Measurements from ENCODE around the gene CTBP2.

CTBP2 gene

DNA sequence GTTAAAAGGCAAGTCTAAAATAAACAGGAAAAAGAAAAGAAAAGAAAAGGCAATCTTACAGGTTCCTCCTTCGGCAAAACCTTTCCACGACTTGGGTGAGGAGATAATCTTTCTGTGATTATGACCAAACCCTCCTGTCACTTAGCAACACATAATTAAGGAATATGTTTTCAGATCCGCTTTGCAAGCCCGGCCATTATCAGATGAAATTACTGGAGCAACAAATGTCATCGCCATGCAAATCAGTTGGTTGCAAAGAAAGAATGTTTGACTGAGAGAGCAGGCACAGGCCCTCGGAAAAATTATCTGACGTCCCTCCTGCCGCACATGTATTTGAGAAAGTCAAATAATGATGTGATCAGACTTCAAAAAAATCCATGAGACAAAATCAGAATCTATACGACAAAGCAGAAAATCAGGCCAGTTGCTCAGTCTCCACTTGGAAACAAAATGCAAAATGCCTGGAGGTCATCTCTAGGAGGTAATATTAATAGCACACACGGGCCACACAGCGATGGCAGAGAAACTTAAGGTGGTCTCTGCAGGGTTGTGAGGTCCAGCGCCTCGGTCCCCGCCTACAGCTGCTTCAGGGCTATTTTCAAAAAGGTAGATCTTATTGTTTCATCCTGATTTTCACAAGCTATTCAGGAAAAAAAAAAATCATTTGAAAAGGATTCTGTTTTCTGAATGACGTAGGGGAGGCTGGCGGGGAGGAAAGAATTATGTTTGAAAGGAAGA, 135.7 kb downstream of the CTBP2 start:
- no peak for DNase-seq (ENCODE audit: low read depth)

DNA sequence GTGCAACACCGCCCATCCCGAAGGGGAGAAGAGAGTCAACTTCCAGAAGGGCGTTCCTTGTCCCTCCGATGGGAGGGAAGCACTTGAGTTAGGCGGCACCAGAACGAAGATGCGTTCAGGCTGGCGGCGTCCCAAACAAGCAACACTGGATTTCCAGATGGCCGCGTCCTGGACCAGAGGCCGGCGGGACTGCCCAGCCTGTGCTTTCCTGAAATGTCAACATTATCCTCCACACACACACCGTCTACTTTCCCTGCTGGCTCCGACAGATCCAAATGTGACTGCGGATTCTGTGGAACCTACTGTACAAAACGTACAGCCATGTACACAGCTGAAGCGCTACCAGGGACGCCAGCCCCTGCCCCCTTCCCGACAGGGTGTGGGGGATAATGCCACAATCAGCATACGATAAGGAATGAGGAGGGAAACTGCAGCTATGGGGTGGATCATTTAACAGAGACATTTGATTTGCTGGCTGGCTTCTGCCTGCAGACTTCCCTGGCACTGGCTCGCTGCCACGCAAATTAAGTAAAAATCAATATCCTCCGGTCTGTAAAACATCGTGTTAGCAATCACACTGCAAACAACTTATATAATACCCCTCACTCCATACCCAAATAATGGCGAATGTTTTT, 136.4 kb downstream of the CTBP2 start:
- no peak for DNase-seq (ENCODE audit: low read depth)

DNA sequence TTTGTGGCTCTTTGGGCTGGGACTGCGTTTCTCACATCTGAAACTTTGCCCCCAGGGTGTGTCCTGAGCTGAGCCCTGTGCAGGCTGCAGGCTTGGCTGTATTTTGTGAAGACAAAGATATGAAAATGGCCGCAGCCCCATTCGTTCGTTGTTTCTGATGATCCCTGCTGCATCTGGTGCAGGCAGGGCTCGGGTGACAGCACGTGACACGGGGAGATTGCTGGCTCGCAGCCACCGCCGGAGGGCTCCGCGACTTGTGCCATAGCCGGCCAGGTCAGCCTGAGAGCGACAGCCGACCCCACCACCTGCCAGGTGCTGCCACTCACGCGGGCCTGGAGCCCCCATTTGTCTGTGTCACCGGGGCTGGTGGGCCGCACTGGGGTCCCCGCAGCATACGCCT, 137.1 kb downstream of the CTBP2 start:
- DNase-seq (ENCODE audit: low read depth): no peak

DNA sequence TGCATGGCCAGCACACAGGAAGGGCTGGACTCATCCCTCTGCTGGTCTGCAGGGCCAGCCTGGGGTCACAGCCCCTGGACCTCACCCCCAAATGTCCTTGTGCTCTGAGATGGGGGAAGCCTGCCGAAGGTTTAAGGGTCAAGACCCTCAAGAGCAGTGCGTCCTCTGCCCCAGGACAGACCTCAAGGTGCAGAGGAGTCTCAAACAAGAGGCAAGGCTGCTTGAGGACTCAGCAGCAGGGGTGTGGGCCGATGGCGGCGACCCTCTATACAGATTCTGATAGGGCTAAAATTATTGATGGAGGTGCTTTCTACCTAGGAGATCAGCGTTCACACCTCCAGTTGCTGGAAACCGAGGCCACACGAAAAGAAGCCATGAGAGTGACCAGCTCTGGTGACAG, 137.7 kb downstream of the CTBP2 start:
- DNase-seq (ENCODE audit: low read depth): no peak

DNA sequence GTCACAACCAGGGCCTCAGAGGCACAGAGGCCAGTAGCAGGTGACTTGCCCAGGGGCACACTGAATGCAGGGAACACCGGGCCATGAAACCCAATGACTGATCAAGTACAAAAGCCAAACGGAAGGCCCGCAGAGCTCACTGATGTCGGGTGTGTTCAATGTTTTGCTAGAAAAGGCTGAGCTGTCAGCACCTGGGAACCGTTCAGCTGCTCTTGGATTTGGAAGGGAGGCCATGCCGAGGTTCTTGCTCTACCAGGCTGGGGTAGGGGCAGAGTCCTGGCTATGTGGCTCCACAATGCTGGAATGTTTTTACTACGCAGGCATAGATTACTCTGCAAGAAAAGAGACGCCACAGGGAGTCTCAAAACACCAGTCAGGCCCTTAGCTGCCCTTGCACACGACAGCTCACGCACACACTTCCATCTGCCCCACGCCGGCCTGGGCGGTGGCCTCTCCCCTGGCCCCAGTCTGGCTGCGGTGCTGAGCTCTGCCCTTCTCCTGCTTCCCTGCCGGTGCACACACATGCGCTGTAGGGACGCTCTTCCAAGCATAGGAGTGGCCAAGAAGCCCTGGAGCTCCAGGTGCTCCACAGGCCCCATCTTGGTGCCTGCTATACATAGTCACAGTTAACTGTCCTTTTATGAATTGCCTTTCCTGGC, 138.5 kb downstream of the CTBP2 start:
- DNase-seq (ENCODE audit: low read depth): no peak

DNA sequence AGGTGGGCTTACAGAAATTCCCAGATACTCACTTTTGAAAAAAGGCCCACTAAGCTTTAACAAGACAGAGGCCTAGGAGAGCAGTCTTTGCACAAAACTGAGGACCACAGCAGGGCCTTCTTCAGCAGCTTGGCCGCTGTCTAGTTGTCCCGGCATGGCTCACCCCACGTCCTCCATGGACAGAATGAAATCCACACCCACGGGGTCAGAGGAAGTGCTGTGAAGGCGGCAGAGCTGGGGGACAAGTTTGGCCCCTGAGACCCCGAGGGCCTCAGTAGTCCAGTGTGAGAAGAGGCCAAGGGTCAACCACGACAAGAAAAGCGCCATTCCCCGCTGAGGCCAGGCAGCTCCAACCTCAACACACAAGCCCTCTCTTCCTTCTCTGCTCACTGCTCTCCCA, 139.5 kb downstream of the CTBP2 start:
- no peak for DNase-seq (ENCODE audit: low read depth)

DNA sequence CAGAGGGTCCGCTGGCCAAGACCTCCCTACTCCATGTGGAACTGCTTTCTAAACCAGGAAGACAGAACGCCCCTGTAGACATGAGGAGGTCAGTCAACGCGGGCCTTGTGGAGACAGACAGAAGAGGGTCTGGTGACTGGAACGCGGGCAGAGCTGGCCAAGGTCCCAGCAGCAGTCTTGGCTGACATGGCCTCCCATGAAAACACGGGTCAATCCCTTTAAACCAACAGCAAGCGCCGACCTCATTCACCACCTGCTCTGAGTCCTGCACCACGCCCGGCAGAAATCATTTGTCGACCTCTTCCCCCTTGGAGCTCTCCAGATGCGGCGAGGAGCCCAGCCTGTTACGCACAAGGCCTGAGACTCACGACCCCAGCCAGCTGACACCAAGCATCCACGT, 140.0 kb downstream of the CTBP2 start:
- DNase-seq (ENCODE audit: low read depth): no peak

DNA sequence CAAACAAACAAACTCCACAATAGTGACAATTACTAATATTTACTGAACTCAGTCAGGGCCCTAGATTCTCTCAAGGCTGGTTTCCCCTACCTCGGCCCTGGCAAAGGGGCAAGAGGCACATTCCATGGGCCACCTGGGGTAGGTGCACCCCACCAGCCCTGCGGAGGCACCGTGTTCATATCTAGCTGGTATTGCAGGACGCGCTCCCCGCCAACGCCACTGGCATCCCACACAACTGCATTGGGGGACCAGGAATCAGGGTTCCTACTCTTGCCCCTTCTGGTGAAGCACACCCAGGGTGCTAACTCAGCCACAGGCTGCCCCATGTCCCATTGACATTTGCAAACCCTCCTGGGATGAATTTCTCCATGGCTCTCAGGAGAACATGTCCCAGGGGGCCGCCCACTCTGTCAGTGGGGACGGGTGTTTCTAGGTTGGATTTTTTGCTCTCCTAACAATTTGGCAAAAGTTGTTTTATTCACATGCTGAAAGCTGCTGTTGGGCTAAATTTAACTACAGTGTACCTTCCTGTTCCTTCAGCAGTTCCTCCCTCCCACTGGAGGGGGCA, 141.7 kb downstream of the CTBP2 start:
- DNase-seq (ENCODE audit: low read depth): no peak

DNA sequence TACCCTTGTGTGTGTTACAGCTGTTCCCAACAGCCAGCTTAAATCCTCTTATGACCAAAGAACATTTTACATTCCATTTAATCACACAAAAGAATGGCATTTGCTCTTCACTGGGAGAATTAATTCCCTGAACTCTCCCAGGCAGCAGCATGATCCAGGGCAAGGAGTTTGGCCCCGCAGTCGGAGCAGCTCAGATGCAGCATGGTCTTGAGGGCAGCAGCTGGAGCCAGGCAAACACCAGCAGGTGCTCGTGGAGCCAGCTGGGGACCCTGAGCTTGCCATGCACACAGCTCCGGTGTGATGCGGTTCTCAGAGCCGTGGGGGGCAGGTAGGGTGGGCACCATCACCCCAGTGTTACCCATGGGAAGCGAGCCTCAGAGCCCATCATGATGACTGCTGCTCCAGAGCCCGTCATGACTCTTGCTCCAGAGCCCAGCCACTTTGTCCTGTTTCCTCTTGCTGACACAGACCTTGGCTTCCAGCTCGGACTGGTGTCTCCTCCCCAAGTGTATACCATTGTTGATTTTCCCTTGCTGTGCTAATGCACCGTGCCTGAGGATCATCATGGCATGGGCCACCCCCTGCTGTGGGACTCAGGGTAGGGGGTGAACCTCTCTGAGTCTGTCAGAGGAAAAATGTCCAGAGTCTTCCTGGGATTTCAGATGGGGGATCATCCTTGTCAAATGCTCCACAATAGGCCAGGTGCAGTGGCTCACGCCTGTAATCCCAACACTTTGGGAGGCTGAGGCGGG, 142.6 kb downstream of the CTBP2 start:
- no peak for DNase-seq (ENCODE audit: low read depth)

DNA sequence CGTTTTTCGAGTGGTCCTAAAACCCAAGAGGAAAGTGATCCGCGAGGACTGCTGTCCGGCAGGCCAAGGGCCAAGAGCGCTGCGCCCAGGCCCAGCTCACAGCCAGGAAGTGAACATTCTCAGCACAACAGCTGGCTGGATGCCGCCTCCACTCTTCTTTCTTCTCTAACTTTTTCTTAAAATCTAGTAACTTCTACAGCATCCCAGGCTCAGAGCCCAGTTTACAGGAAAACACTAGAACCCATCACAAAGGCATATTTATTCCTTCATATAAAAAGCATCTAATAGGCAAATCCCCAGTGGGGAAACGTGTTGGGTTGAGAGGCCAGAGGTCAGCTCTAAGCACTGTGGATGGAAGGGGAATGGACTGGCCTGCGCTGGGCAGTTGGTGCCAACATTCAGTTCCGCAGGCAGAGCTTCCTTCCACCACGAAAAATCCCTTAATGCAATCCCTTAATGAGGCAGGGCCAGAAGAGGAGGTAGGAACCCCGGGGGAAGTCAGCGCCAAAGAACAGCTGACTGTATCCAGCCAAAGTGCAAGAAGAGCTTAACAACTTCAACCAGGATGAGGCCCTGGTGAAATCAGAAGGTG, 143.7 kb downstream of the CTBP2 start:
- no peak for DNase-seq (ENCODE audit: low read depth)

DNA sequence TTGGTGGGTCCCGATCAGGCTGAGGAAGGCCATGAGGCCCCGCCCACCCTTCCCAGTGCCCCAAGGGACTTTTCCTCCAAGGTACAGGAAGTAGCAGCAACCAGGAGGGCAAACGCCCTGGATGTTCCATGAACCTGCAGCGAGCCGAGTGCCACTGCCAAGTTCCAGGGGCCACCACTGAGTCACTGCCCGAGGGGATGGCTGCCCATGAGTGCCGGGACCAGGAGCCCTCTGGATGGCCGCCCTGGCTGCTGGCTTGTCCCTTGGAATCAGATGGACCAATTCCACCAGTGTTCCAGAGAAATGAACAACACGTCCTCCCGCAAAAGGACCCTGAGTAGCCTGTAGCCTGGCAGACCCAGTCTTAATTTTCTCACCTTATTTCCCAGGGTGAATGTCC, 144.2 kb downstream of the CTBP2 start:
- DNase-seq (ENCODE audit: low read depth): no peak

DNA sequence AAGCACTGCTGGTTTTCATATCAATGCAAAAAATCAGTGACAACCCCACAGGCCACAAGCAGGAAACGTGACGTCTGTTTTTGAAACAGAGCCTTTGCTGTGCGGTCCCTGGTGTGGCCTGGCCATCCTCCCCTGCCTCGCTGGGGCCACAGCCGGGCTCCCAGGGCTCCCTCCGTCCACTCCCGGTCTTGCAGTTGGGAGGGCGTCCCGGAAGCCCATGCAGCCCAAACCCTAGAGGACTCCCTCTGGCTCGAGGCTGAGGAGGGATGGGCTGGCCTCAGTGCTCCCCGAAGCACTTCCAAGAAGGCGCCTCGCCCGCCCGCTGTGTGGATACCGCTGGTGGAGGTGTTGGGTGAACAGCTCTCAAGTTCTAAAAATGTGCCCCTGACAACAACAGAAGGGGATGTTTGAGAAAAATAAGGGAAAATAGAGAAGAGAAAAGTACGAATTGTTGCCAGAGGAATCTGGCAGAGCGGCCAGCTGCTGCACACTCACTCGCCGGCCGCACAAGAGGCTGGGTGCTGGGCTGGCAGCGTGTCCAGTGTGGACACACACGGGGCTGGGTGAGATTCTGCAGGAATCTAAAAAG, 144.9 kb downstream of the CTBP2 start:
- DNase-seq (ENCODE audit: low read depth): no peak

DNA sequence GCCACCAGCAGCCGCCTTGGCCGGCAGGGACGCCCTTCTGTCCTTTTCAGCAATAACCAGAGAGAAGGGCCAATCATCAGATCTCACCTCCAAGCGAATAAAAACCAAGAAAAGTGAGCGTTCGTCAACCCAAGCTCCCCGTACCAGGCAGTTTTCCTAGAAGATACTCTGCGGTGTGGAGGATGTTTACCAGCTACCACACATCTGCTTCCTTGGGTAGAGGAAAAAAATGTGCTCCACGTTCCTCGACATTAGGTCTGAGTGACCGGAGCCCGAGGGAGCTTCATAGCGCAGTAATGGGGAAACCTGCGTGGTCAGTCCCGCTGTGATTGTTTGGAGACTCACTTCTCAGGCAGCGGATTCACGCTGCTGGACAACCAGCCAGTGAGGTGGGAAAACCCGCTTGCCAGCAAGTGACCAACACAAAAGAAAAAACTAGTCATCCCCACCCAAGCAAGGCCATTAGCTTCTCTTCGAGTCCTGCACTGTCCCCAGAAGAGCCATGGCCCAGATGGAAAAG, 145.5 kb downstream of the CTBP2 start:
- DNase-seq (ENCODE audit: low read depth): no peak

DNA sequence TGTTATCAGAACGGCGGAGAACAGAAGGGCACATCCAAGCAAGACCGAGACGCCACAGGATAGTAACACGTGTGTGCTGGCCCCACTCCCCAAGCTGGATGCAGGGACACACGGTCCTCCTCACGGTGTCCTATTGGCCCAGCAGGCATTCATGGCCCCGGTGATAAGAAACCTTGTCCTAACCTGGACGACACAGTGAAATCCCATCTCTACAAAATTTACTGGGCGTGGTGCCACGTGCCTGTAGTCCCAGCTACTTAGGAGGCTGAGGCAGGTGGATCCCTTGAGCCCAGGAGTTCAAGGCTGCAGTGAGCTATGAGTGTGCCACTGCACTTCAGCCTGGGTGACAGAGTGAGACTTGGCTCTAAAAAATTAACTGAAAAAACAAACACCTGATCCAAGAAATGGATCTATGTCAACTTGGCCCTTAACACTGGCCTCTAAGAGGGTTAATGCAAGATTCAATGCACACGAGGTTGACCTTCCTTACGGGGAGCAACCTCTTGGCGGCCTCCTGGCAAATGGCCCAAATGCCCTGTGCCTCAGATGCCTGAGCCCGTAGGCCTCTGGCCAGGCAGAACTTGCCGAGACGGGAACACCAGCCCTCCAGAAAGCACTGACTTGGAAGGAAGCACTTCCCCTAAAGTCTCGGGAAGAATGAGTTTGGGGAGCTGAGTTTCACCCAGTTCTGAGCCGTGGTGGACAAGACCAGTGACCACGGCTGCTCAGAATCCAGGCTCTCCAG, 146.1 kb downstream of the CTBP2 start:
- no peak for DNase-seq (ENCODE audit: low read depth)

DNA sequence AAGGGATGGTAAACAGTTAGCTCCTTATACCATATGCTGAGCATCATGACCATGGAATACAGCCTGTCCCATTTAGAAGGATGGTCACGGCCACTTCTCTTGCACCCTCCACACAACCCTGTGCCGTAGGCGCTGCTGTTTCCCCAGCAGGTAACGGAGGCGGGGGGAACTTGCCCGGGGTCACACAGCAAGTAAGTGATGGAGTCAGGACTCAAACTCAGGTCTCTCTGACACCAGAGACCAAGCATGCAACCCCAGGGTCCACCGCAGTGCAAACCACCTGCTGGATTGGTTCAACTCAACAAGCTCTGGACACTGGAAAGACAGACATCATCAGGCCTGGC, 146.9 kb downstream of the CTBP2 start:
- no peak for DNase-seq (ENCODE audit: low read depth)

DNA sequence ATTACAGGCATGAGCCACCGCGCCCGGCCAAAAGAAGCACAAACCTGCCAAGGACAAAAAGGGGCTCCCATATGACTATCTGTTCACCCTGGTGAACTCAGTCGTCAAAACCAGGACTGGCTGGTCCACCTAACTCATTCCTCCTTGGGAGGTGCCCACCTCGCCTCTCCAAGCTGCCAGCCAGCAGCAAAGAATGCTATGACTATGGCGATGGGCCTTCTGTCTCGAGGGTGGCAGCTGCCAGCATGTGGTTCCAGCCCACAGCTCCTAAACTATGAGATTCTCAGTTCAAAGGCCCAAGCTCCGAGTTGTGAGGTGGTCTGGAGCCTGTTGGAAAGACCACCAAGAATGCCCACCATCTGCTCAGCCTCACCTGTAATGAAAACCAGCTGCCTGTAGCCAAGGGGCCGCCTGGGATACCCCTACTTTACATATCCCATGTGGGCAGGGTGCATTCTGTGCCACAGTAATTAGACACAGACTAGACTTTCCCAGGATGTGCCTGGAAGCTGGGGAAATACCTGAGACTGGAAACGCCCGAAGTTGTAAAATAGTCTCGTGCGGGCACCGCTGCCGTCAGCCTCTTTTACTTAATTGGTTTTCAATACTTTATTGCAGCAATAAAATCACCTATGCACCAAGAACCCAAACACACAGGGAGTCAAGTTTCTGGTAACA, 147.4 kb downstream of the CTBP2 start:
- DNase-seq (ENCODE audit: low read depth): no peak

DNA sequence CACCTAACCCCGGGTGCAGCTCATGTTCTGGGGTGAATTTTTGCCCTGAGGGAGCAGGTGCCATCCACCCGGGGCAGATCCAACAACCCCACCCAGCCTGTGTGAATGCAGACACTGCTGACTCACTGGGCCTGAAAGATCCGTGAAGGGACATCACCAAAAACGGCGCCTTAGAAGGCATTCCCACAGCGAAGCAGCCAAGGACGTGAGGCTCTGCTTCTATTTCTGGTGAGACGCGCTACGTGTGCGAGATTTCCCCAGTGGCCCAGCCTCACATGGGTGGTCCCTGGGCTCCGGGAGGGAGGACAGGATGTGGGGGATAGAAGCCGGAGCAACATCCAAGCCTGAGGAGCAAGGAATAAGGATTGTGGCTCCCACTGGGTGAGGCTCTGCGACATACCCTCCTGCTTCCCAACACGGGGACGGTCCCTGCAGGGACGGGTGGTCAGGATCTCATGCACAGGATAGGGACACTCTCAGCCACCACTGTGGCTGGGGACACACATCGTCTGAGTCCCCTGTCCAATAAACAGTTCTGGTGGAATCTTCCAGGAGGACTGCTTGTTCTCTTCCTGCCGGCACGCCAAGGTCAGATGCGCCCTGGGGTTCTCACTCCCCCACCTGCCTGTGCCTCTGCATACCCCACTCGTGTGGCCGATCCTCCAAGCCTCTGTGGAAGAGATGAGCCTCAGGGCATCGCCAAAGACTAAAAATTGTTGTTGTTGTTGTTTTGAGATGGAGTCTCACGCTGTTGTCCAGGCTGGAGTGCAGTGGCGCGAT, 148.2 kb downstream of the CTBP2 start:
- DNase-seq (ENCODE audit: low read depth): no peak

DNA sequence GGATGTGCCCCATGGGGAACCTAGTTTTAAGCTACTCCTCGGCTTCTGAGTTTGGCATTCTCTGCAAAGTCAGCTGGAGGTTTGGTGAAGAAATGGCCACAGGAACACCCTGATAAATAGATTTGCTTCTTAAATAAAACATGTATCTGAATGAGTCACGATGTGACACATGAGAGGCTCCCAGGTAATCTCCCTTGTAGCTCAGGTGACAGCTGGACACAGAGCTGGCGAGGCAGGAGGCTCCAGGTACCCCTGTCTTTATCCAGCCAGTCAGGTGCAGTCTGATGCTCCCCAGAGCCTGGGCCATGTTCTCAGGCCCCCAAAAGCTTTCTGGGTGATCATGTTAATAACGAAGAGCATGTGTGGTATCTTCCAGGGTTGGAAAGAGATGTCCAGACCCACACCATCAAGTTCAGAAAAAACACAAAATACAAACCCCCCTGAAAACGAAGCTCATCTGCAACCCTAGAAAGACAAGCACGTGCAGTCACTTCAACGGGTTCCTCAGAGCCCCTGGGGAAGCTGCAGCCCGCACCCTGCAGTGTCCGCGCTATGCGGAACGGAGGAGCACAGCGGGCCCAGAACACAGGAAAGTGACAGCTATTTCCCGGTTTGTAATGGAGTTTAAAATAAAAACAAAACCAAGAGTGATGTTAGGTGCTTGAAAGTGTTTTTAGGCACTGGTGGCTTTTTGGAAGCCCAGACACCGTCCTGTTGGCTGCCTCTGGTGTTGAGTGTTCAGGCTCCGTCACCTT, 149.0 kb downstream of the CTBP2 start:
- DNase-seq (ENCODE audit: low read depth): no peak

DNA sequence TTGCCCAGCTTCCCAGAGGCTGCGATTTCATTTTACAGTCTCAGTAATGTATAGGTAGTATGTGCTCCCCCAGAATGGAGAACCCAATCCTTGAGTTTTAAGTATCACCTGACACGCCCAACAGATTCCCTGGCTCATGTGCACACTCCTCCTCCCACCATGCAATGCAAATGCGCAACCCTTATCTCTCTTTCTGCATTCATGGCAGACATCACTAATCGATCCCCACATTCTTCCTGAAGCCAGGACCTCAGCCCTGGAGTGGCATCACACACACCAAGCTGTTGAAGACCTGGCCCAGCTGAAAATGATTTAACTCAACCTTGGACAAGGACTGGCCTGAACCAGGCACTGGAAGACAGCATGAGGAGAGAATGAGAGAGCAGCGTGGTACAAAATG, 150.0 kb downstream of the CTBP2 start:
- DNase-seq (ENCODE audit: low read depth): no peak

Measured in GM04503 (cell line).